Measurements from ENCODE around the gene SEMA4C.

SEMA4C gene

DNA sequence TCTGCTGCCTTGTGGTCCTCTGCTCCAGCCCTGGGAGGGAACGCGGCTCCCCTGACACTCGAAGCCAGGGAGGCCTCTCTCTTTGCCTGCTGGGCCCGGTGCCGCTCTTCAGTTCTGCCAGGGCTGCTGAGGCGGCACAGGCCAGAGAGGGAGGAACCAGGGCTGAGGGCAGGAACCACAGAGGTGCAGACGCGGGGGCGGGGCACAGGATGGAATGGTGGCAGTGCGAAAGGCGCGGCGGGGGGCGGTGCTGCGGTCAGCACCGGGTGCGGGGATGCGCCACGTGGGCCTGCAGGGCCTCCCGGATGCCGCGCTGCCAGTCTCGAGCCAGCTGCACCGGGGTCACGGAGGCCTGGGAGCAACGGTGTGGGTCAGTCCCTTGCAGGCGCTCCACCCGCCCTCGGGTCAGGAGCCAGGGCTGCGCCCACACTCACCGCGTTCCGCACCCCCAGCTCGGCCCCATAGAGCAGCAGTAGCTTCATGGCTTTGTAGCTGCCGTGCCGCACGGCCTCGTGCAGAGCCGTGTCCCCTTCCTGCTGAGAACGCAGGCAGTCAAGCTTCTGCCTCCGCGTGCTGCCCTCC lies 30.5 kb downstream of the SEMA4C start:
- no peak for DNase-seq

DNA sequence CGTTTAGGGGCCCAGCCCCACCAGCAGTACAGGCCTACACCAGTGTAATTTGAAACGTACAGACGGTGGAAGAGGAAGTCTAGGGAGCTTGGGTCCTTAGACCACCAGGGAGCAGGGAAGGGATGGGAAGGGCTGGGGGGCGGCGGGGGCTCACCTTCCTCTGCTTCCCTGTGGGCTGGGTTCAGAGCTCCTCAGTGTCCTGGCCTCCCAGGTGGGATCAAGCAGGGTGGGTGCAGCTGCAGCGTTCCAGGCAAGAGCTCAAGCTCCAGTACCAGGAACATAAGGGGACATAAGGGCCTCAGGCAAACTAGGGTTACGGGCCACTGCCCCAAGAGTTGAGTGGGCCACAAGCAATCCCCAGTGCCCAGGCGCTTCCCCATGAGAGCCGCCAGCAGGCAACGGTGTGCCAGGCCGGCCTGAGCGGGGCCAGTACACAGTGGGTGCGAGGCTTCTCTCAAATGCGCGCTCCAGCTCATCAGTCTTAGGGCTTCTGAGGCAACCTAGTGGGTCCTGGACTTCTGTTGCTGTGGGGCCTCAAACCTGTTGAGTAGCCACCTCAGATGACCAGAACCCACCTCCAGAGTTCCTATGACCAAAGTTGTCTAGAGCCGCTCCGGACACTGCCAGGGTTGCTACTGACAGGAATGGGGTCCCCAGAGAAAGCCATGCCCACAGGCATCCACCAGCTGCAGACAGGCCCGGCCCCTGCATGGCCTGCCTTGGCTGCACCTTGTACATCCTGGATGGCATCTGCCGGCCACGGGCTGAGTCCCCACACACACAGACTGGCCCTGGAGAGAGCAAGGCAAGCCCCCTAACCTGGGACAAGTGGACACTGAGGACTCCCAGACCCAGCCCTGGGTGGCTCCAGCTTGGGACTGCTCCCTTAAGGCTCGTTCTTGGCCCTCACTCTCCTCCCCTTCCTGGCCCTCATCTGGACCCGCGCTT lies 31.3 kb downstream of the SEMA4C start:
- DNase-seq: no peak

DNA sequence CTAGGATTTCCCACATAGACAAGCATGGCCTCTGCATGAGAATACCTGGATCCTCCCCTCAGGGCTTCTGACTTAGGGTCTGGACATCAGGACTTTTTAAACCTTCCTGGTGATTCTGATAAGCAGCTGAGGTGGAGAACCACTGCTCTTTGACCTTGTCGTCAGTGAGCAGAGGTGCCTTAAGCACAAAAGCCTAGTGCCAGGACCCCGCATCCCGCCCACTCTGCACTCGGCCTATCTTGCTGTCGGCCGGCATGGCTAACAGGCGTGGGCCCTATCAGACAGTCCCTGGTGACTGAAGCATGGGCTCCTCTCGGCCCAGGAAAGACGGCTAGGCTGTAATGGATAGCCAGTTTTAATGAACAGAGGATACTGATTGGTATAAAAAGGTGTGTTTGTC lies 32.3 kb downstream of the SEMA4C start:
- DNase-seq: no peak

DNA sequence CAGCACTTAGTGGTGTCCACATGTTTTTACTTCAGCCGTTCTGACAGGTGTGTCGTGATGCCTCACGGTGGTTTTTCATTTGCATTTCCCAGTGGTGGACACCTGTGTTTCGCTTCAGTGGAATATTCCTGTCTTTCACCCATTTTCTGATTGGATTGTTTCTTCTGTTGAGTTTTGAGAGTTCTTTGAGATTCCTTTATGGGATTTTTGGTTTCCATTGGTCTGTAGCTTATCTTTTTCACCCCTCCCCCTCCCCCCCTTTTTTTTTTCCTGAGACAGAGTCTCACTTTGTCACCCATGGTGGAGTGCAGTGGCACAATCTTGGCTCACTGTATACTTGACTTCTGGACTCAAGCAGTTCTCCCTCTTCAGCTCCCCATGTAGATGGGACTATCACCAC lies 34.0 kb downstream of the SEMA4C start:
- DNase-seq: no peak

DNA sequence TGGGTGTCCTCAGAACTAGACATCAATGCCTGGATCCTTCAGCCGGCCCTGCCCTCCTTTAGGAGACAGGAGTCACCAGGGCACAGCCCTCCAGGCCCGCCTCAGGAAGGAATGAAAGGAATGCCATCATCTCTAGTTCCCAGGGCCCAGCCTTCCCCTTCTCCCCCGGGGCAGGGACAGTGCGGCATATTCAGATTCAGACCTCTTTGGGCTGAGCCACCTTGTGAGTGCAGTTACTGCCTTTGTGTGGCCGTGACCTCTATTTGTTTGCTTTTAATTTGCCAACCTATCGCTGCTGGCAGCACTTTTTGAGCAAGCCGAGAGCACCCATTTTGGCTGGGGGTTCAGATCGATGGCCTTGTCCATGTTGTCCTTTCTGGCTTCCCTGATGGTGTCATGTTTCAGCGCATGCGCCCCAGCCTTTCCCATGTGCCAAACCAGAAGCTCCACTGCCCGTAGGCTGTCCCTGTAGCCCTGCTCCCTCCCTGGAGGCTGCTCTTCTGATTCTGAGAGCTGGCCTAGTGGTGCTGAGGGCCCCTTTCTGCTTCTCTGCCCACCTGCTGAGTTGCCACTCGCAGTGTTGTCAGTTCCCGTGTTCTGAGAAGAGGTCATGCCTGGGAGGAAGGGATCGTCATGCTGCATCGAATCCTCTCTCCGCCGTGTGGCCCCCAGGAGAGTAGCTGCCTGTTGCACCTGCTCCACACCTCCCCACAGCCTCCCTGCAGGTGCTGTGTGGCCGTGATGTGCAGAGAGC lies 36.9 kb downstream of the SEMA4C start:
- no peak for DNase-seq

DNA sequence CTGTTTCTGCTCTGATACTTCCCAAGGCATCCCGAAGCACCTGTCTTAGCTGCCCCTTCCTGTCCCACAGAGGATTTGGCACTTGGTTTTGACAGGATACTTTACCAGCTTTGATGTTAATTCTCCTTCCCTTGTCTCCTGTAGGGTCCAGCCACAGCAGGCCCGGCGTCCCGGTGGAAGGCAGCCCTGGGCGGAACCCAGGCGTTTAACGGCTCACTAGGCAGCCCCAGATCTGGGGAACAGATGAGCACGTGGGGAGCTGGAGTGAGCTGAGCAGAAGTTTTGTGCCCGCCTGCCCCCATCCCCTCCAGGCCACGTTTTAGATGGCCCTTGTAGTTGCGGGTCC lies 37.5 kb downstream of the SEMA4C start:
- DNase-seq: no peak

DNA sequence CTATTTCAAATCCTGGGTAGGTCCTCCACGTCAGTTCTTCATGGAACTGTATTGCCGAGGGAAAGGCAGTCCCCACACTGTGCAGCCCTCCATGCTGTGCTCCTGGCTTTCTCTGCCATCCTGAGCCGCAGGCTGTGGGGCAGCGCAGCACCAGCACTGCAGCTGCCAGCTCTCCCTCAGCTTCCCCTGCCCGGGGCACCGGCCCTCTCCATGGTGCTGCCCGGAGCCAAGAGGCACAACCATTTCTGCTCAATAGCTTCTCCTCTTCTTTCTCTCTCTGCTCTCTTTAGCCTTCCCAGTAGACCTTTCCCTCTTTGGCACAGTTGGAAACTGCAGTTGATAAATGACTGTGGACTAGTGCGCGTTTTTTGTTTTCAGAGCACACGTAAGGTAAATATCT lies 38.2 kb downstream of the SEMA4C start:
- DNase-seq: no peak

DNA sequence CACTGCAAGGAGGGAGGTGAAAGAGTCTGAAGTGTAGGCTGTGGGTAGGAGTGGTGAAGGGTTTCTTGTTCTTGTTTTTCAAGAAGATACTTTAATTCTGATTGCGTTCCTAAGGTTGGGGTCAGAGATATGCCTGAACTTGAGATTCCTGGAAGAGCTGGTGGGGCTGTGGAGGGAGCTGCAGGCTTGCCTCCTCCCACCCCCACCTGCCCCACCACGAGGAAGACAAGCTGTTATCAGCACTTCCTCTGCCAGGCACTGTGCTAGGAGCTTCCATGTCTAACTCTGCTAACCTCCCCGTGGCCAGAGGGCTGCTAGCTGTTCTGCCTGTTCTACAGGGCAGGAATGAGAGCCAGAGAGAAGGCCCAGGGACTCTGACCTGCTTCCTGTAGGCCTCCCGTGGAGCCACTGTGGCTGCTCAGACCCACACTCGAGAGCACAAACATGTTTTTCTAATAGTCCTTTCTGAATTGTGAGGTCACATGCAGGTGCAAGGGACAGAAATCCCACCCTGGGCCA lies 39.8 kb downstream of the SEMA4C start:
- DNase-seq: no peak

DNA sequence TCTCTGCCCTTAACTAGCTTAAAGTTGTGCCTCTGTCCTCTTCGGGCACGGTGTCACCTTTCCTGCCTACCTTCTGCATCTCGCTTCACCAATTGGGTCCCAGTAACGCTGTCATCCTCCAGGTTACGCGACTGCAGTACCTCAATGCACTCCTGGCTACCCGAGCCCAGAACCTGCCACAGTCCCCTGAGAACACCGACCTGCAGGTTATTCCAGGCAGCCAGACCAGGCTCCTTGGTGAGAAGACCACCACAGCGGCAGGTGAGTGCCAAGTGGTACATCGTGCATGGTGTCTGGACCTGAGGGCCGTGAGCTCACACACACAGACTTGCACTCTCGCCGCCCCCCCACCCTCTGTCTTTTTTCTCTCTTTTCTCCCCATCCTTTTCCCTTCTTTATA lies 41.0 kb downstream of the SEMA4C start:
- no peak for DNase-seq

DNA sequence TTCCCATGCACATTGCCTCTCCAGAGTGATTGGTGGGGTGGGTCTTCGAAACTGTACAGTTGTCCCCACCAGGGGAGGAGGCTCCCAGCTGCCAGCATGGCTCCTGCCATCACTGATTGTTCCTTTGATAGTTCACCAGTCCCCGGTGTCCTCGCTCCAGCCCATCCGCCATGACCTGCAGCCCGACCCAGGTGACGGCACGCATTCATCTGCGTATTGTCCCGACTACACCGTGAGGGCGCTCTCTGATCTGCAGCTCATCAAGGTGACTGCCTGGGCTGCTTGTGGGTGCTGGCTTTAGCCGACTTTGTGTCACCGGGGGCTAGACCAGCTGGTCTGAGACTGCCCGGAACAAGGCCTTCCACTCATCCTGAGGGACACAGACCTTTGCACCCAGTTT lies 41.4 kb downstream of the SEMA4C start:
- DNase-seq: no peak

DNA sequence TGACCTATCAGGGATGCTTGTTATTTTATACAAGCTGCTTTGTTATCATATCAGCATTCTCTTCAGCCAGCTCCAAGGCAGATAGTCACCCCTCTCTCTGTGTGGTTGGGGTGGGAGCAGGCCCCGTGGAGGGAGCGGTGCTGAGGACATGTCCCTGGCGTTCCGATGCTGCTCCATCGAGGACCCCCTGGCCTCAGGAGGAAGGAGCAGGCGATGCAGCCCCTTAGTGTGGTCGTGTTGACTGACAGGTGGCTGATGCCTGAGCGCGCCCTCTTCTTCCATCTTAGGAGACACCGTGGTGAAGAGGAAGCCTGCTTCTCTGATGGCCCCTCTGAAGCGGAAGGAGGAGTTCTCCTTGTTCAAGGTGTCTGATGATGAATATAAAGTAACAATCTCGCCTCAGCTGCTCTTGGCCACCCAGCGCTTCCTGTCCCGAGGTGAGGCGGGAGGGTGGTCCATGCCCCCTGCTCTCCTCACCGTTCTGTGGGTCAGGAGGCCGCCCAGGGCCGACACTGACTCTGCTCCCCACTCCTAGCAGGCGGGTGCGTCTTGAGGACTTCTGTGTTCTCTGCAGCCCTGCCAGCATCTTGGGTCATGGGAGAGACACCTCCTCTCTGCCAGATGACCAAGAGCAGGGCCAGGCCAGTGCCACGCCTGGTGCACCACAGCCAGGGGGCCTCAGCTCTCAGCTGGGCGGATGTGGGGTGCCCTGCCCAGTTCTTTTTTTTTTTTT lies 43.2 kb downstream of the SEMA4C start:
- DNase-seq: no peak

DNA sequence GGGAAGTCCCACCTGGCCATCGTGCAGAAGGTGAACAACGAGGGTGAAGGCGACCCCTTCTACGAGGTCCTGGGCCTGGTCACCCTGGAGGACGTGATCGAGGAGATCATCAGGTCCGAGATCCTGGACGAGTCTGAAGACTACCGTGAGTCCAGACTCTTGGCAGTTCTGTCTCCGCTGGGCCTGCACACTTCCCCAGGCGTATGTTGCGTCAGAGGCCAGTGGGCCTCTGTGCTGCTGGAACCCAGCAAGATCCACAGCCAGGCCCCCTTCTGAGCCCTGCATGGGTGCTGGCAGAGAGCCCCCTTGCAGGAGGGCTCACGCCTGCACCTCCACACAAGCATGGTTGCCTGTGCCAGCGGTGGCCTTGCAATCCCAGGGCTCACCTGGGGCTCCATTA lies 44.8 kb downstream of the SEMA4C start:
- DNase-seq: no peak

DNA sequence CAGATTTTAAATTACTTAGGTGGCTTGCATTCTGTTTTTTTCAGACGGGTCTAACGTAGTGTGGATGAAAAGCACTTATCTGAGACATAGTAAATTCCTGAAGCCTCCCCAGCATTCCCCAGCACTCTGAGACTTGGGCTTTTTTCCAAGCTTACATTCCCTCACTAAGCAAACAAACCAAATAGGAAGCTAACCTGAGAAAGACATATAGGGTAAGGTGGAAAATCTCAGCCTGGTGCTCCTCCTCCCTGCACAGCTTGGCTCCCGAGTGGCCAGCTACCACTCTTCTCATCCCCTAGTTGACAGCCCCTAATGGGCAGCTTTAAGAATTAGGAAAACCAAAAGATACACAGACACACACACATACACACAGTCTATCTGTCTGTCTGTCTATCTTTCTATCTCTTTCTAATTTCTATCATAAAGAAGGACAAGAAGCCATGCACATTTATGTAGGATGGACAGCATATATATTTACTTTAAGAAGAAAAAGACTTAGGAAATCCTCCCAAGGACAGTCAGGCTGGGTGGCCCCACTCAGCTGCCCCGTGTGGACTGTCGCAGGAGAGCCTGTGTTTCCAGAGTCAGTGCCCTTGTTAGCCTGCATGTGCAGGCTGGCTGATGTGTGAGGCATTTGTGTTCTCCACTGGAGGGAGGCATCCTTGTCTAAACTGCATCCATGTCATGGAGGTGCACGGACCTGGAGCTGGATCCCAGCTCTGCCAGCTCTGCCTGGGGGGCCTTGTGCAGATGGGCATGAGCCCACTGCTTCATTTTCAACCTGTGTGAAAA lies 45.6 kb downstream of the SEMA4C start:
- DNase-seq: no peak

DNA sequence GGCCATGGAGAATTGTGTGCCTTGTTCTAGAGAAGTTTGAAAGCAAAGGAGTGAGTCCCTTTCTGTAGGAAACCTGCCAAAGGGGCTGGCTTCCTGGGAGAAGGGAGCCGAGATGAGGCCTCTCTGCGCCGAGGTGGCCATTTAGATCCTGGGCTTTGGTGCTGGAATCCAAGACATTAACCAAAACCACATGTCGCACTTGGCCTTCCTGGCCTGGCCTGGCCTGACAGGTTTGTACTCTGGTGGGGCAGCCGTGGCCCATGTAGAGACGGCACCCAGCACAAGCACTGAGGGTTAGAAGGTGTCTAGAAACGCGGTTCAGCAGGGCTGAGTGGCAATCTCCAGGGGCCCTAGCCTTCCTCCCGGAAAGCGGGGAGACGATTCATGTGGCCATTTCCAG lies 46.7 kb downstream of the SEMA4C start:
- no peak for DNase-seq

DNA sequence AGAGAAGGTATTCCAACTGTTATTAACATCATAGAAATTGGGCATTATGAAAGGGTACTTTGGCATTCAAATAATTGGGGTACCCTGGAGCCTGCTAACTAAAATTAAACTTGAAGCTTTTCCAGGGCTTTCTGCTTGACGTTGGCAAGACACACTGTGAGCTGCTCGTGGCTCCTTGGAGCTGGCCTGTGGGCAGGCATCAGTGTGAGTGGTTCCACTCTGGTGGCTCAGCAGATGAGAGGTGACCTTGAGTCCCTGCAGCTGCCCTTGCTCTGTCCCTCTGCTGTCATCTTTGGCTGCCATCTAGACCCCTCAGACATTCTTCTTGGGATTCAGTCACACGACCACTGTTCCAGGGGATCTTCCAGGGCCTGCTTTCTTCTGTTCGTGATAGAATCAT lies 47.1 kb downstream of the SEMA4C start:
- DNase-seq: no peak

DNA sequence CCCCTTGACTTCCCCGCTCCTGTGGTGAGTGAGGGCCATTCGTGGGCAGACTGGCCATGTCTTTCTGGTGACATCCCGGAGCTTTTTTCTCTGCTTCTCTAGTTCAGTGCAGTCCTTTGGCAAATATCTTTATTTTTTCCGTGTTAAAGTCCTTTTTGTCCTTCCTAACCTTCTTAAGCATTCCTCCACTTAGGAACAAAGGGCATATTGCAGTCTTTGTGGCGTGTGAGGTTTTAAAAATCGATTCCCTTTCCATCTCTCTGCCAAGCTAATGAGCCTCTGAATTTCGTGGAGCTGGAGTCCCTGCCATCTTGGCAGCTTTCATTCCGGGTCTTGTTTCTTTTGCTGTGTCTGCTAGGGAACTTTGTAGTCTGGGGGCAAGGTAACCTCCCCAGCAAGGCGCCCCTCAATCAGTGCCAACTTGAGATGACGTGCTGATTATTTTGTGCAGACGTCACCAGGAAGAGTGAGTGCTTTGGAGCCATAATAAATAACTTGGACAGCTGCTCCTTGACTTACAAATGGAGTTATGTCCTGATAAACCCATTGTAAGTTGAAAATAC lies 48.7 kb downstream of the SEMA4C start:
- no peak for DNase-seq

DNA sequence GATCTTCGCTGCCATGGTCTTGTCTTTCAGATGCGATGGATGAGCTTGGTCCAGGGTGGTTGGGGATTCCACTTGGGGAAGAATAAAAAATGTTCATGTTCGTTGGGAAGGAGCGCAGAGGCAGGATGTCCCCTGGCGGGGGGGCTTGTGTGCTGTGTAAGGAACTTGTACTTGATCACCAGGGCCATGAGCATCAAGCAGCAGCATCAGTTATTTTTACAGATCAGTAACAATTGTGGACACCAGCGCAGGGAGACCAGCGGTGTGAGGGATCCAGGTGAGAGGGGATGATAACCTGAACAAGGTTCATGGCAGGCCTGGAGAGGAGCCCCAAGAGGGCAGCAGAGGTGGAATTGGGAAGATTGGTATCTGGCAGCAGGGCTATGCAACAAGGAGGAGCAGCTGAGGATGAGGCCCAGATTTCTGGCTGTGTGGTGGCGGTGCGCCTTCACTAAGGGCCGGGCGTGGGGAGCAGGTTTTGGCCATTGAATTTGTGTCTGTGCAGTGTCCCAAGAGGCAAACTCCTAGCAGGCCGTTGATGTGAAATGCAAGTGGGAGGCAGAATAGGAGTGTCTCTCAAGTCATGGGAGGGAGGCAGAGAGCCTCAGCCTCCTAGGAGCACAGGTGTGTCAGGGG lies 49.9 kb downstream of the SEMA4C start:
- DNase-seq: no peak

DNA sequence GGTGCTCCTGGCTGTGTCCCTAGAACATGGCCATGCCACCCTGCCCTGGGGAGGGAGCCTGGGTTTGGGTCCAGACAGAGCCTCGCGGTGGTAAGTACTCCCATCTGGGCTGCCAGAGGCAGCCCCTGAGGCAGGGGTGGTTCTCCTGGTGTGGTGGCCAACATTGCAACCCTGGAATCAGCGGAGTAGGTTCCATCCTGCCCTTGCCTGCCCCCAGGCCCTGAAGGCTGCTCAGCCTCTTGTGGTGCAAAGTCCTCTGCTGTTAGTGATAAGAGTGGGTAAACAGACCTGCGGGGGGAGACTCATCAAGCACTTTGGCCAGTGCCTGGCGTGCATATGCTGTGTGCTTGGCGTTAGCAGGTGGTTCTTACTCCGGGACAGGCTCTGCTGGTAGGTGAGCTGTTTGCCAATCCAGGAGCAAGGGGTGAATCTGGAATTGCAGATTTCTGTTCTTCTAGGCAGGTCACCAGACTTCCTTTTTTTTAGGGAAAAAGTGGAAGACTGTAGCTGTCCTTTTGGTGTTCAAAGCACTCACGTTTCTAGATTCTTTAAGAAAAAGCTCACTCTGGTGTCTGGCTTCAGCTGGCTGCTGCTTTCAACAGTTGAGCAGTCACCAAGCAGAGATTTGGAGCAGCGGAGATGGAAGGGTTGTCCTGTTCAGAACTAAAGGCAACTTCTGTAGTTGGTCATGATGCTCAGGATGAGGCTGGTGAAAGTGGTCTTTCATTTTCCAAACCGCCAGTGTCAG lies 50.6 kb downstream of the SEMA4C start:
- DNase-seq: no peak

DNA sequence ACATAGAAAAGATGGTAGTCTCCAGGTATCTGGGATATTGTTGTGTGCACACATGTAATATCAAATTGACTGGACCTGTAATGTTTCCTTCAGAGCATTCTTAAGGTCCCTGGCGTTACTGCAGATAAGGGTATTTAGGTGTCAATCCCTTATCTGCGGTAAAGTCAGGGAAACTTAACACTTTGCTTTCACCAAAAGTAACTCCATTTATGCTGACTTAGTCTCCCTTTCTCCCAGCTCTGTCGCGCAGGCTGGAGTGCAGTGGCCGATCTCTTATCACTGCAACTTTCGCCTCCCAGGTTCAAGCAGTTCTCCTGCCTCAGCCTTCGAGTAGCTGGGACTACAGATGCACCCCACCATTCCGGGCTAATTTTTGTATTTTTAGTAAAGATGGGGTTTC lies 52.0 kb downstream of the SEMA4C start:
- DNase-seq: no peak

DNA sequence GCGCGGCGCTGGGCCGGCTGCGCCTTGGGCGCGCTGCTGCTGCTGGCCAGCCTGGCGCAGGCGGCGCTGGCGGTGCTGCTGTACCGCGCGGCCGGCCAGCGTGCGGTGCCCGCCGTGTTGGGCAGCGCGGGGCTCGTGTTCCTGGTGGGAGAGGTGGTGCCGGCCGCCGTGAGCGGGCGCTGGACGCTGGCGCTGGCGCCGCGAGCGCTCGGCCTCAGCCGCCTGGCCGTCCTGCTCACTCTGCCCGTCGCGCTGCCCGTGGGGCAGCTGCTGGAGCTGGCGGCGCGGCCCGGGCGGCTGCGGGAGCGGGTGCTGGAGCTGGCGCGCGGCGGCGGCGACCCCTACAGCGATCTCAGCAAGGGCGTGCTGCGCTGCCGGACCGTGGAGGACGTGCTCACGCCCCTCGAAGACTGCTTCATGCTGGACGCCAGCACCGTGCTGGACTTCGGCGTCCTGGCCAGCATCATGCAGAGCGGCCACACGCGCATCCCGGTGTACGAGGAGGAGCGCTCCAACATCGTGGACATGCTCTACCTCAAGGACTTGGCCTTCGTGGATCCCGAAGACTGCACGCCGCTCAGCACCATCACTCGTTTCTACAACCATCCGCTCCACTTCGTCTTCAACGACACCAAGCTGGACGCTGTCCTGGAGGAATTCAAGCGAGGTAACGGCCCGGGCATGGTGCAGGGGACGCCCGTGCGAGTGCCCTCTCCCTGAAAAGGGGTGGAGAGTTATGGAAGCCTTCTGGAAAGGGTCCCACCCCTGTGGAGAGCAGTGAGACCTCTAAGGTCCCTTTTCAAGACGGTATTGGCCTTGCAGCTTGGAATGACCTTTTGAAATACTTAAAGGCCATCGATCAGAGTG lies 52.8 kb downstream of the SEMA4C start:
- DNase-seq: no peak

Measured in amniotic stem cell (primary cell).